Muscle layer of colon (tissue), 2 donors: Measurements from ENCODE around the gene PRCP.
"Not testable (repeated sequence)": the region's sequence is repeated elsewhere in the genome, so short reads cannot be mapped to it uniquely, and the experiment has no call there.

Source experiments
- H3K27ac ChIP-seq: one replicate; pipeline ENCODE4 v1.7.0; 2013; ENCODE audit warnings: low read depth, mild to moderate bottlenecking, low read length, moderate library complexity
- H3K27me3 ChIP-seq, 2 donors: one replicate each; pipeline ENCODE4 v1.7.0; 2013; ENCODE audit warnings: low read length in 2 of 2, mild to moderate bottlenecking in 2 of 2; ENCODE audit not compliant: insufficient read depth in 2 of 2, control insufficient read depth in 1 of 2
- H3K36me3 ChIP-seq: one replicate; pipeline ENCODE4 v1.7.0; 2013; ENCODE audit warnings: mild to moderate bottlenecking, low read length; ENCODE audit not compliant: insufficient read depth
- H3K4me1 ChIP-seq: one replicate; pipeline ENCODE4 v1.7.0; 2013; ENCODE audit warnings: mild to moderate bottlenecking, low read length; ENCODE audit not compliant: insufficient read depth
- H3K4me3 ChIP-seq, 2 donors: one replicate each; pipeline ENCODE4 v1.7.0; 2013; ENCODE audit warnings: low read length in 2 of 2, low read depth in 1 of 2, mild to moderate bottlenecking in 1 of 2, moderate library complexity in 1 of 2
- H3K9ac ChIP-seq: one replicate; pipeline ENCODE4 v1.7.0; 2013; ENCODE audit warnings: low read length
- H3K9me3 ChIP-seq: one replicate; pipeline ENCODE4 v1.7.0; 2013; ENCODE audit warnings: mild to moderate bottlenecking, low read length
- donor health status: abdominal sarcoma.
- donor health status: Adenocarcinoma of cecum.

PRCP gene

GRCh38 chr11:82900277-82901164 is at the start of gene PRCP:
Gene PRCP, minus strand, starts transcription at chr11:82900430. Its CDS starts 28 bp downstream, at chr11:82900402.
- H3K4me3 ChIP-seq, result peak within 1 kb of the TSS; percentile 47 to 99
- H3K9ac ChIP-seq, result peak within 1 kb of the TSS; percentile 87
- H3K27ac ChIP-seq, result peak within 1 kb of the TSS; percentile 66
- no peaks in the 10 kb centered on the region for H3K9me3 ChIP-seq
- H3K4me1 ChIP-seq, result peaks cover 22% of the 10 kb centered on the region
- no peaks in the 10 kb centered on the region for H3K36me3 ChIP-seq
- H3K27me3 ChIP-seq, result no peaks in the 10 kb centered on the region

GRCh38 chr11:82949352-82949751 is 49.1 kb upstream of the PRCP start:
- H3K36me3 ChIP-seq, result no peaks in the 10 kb centered on the region

GRCh38 chr11:82945682-82946081 is 45.5 kb upstream of the PRCP start:
- Histone ChIP-seq H3K4me1 (no peaks in the 10 kb centered on the region), H3K9ac (no peak overlapping the region), H3K9me3 (no peaks in the 10 kb centered on the region), H3K27ac (no peak overlapping the region), H3K27me3 (no peaks in the 10 kb centered on the region), H3K36me3 (no peaks in the 10 kb centered on the region), H3K4me3 (no peak overlapping the region)

More at GRCh38 chr11:82949352-82949751, 49.1 kb upstream of the PRCP start:
- H3K27me3 ChIP-seq, result no peaks in the 10 kb centered on the region
- no peak overlapping the region for H3K4me3 ChIP-seq
- no peaks in the 10 kb centered on the region for H3K4me1 ChIP-seq
- no peak overlapping the region for H3K27ac ChIP-seq
- no peaks in the 10 kb centered on the region for H3K9me3 ChIP-seq
- no peak overlapping the region for H3K9ac ChIP-seq

- H3K4me1 ChIP-seq, H3K9me3 ChIP-seq, H3K27ac ChIP-seq, H3K27me3 ChIP-seq, H3K4me3 ChIP-seq, H3K9ac ChIP-seq, H3K36me3 ChIP-seq: not testable (repeated sequence)
Measured at GRCh38 chr11:82945041-82945440, 44.8 kb upstream of the PRCP start.

- H3K9me3 ChIP-seq, result no peaks in the 10 kb centered on the region
Measured at GRCh38 chr11:82944198-82944597, 44.0 kb upstream of the PRCP start.

GRCh38 chr11:82943430-82943829 is 43.2 kb upstream of the PRCP start:
- H3K27ac ChIP-seq, H3K27me3 ChIP-seq, H3K9me3 ChIP-seq, H3K9ac ChIP-seq, H3K4me1 ChIP-seq, H3K4me3 ChIP-seq, H3K36me3 ChIP-seq: not testable (repeated sequence)

More at GRCh38 chr11:82944198-82944597, 44.0 kb upstream of the PRCP start:
- H3K9ac ChIP-seq, result no peak overlapping the region
- no peak overlapping the region for H3K27ac ChIP-seq
- H3K4me3 ChIP-seq, result no peak overlapping the region
- no peaks in the 10 kb centered on the region for H3K36me3 ChIP-seq
- no peaks in the 10 kb centered on the region for H3K27me3 ChIP-seq
- no peaks in the 10 kb centered on the region for H3K4me1 ChIP-seq

- Histone ChIP-seq H3K9me3 (no peaks in the 10 kb centered on the region), H3K27me3 (no peaks in the 10 kb centered on the region), H3K9ac (no peak overlapping the region), H3K36me3 (no peaks in the 10 kb centered on the region), H3K27ac (no peak overlapping the region), H3K4me1 (no peaks in the 10 kb centered on the region), H3K4me3 (no peak overlapping the region)
Measured at GRCh38 chr11:82942376-82942775, 42.1 kb upstream of the PRCP start.

GRCh38 chr11:82939456-82939855 is 39.2 kb upstream of the PRCP start:
- no peaks in the 10 kb centered on the region for H3K36me3 ChIP-seq
- no peaks in the 10 kb centered on the region for H3K9me3 ChIP-seq
- H3K4me1 ChIP-seq, result no peaks in the 10 kb centered on the region

GRCh38 chr11:82937554-82937953 is 37.3 kb upstream of the PRCP start:
- Histone ChIP-seq H3K36me3 (no peaks in the 10 kb centered on the region), H3K9me3 (no peaks in the 10 kb centered on the region), H3K4me3 (no peak overlapping the region), H3K27ac (no peak overlapping the region), H3K27me3 (no peaks in the 10 kb centered on the region), H3K9ac (no peak overlapping the region), H3K4me1 (no peaks in the 10 kb centered on the region)

More at GRCh38 chr11:82939456-82939855, 39.2 kb upstream of the PRCP start:
- Histone ChIP-seq H3K27ac (no peak overlapping the region), H3K27me3 (no peaks in the 10 kb centered on the region), H3K9ac (no peak overlapping the region), H3K4me3 (no peak overlapping the region)

- no peak overlapping the region for H3K9ac ChIP-seq
- no peak overlapping the region for H3K4me3 ChIP-seq
- no peaks in the 10 kb centered on the region for H3K9me3 ChIP-seq
Measured at GRCh38 chr11:82936261-82936660, 36.0 kb upstream of the PRCP start.

GRCh38 chr11:82932564-82932963 is 32.3 kb upstream of the PRCP start:
- no peaks in the 10 kb centered on the region for H3K36me3 ChIP-seq
- no peak overlapping the region for H3K9ac ChIP-seq
- no peaks in the 10 kb centered on the region for H3K4me1 ChIP-seq
- no peaks in the 10 kb centered on the region for H3K27me3 ChIP-seq
- no peak overlapping the region for H3K27ac ChIP-seq
- no peaks in the 10 kb centered on the region for H3K9me3 ChIP-seq
- H3K4me3 ChIP-seq, result no peak overlapping the region

More at GRCh38 chr11:82936261-82936660, 36.0 kb upstream of the PRCP start:
- Histone ChIP-seq H3K4me1 (no peaks in the 10 kb centered on the region), H3K36me3 (no peaks in the 10 kb centered on the region), H3K27ac (no peak overlapping the region), H3K27me3 (no peaks in the 10 kb centered on the region)

GRCh38 chr11:82930734-82931133 is 30.5 kb upstream of the PRCP start:
- no peak overlapping the region for H3K9ac ChIP-seq
- H3K36me3 ChIP-seq, result no peaks in the 10 kb centered on the region
- H3K4me1 ChIP-seq, result no peaks in the 10 kb centered on the region
- H3K4me3 ChIP-seq, result no peak overlapping the region
- H3K9me3 ChIP-seq, result no peaks in the 10 kb centered on the region
- H3K27me3 ChIP-seq, result no peaks in the 10 kb centered on the region
- H3K27ac ChIP-seq, result no peak overlapping the region
